ENCODE measurements around the gene TATDN3. TPM values are rescaled to one million over a fixed set of nuclear protein-coding genes. Genes with fewer than 3 reads are reported as not detected.
"Not testable (repeated sequence)": the region's sequence is repeated elsewhere in the genome, so short reads cannot be mapped to it uniquely, and the experiment has no call there.

The TATDN3 gene, protein sequence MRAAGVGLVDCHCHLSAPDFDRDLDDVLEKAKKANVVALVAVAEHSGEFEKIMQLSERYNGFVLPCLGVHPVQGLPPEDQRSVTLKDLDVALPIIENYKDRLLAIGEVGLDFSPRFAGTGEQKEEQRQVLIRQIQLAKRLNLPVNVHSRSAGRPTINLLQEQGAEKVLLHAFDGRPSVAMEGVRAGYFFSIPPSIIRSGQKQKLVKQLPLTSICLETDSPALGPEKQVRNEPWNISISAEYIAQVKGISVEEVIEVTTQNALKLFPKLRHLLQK
- 10.7 TPM for polyA plus RNA-seq (2013, experiment 1 of 2; ENCODE audit: insufficient read length)
- polyA plus RNA-seq (2013, experiment 2 of 2; ENCODE audit: insufficient read length), result 11.6 TPM

DNA sequence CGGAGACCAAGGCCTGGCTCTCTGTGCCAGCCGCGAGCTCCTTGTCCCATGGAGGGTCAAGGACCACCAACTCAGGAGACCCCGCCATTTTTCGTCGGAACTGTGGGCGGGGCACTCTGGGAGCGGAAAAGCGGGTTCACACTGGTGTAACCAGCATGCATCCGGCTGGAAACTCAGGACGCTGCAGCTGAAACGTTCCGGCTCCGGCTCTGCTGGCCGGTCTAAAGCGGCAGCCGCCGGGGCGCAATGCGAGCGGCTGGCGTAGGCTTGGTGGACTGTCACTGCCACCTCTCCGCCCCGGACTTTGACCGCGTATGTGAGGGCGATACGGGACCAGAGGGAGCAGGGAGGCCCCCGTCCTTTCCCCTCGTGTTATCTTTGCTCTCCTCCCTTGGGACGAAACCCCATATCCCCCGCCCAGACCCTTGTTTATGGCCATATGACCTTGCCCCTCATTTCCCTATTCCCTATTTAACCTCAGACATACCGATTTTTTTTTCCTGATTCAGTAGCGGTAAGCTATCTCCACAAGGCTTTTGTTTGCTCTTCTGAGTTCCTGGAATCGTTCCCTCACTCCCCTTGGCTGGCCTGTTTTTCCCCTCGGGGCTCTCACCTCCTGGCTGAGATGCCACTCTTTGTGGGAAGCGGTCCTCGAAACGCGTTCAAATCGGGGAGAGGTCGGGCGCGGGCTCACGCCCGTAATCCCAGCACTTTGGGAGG is at the start of gene TATDN3, which contains the start of gene NSL1:
TSS of gene TATDN3 (plus strand) at position 219 of the 720 bp plus-strand sequence. CDS start at position 247, 28 bp downstream.
TSS of gene NSL1 (minus strand) at position 102 of the 720 bp plus-strand sequence. CDS start at position 88, 14 bp downstream.
- DNase-seq, result peak; percentile 91

DNA sequence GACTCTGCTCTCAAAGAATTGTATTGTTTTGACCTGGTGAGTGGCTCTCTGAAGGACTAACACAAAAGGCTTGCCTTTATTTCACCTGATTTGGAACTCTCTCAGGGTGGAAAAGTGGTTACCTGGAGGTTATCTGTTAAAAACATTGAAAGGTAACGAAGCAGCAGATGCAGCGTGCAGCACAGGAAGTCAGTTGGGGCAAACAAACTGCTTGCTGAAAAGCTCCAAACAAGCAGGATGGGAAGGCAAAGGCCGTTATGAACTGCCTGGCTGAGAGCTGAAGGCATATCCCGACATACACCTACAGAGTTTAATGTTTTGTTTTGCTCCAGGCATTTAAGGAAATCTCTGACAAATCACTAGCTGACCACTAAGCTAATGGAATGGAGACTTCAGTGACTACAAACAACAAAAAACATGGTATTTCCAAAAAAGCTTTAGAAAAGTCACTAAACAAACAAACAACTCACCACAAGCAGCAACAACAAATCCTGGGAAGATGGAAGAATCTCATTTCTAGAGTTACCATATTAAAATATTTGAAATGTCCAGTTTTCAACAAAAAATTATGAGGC is 47.7 kb upstream of the TATDN3 start:
- no peak for DNase-seq

DNA sequence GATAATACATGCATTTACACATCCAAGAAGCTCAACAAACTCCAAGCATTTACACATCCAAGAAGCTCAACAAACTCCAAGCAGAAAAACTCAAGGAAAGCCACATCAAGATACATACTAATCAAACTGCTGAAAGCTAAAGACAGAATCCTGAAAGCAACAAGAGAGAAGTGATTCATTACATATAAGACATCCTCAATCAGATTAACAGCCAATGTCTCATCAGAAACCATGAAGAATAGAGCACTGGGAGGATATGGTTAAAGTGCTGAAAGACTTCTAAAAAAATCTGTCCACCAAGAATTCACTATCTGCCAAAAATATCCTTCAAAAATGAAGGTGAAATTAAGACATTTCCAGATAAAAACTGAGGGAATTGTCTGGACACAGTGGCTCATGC is 46.4 kb upstream of the TATDN3 start:
- no peak for DNase-seq

DNA sequence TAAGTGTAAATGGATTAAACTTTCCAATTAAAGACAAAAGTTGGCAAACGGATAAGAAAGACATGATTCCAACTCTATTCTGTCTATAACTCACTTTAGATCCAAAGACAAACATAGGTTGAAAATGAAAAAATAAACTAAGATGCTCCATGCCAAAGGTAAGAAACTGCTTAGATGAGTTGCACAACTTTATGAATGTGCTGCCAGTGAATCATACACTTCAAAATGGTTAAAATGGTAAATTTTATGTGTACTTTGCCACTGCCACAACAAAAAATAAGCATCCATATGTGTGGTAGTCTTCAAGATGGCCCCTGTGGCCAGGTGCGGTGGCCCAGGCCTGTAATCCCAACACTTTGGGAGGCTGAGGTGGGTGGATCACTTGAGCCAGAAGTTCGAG is 45.1 kb upstream of the TATDN3 start:
- no peak for DNase-seq

- DNase-seq, result peak; percentile 82
Measured at GRCh38 chr1:212749821-212750535, 41.7 kb upstream of the TATDN3 start.

DNA sequence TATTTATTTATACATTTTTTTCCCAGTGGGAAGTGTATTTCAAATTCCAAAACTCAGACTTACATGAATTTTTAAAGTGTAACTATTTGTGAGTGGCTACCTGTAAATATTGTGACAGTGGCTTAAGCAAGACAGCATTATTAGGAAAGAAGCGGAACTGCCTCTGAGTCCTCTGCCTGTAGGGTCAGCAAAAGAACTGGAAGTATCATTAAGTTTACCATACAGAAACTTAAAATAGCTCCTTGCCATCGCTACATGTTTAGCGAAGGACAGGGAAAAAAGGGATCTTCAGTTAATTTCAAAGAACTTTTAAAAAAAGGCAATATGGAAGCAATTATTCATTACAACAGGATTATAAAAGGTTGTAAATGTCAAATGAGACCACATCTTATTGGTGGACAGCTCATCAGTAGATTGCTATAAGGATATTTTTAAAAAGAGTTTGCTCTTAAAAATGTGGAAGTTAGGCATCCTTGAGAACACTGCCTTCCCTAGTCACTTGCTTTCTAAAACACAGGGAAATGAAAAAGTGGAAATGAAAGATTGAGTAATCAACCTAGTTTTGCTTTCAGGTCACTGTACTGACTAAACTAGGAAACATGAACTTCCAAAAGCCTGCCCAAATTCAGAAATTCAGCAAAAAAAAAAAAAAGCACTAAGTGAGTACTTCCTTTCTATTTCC is 39.3 kb upstream of the TATDN3 start:
- peak; percentile 9 for DNase-seq

DNA sequence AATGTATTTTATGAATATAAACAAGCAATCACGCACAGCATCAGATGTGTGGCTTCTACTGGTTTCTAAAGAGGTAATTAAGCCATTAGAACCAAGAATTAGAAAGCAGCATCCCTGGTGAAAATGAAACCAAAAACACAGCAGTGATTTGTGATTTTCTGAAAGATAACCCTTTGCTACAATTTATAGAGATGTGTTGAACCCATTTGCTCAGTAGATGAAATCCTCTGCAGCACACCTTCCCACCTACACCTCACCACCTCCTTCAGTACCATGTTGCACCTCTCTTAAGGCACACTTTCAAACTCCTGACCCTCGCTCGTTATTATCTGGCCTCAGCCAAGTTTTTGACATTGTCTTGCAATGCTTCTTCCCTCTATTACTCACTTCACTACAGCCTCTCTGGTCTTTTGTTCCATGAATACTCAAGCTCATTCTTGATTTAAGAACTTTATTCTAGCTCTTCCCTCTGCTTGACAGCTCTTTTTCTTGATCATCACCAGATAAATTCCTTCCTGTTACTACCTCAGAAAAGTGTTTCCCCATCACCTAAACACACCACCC is 38.7 kb upstream of the TATDN3 start:
- no peak for DNase-seq

- no peak for DNase-seq
Measured at GRCh38 chr1:212753749-212754148, 37.9 kb upstream of the TATDN3 start.

GRCh38 chr1:212754193-212754592 is 37.5 kb upstream of the TATDN3 start:
- no peak for DNase-seq

DNA sequence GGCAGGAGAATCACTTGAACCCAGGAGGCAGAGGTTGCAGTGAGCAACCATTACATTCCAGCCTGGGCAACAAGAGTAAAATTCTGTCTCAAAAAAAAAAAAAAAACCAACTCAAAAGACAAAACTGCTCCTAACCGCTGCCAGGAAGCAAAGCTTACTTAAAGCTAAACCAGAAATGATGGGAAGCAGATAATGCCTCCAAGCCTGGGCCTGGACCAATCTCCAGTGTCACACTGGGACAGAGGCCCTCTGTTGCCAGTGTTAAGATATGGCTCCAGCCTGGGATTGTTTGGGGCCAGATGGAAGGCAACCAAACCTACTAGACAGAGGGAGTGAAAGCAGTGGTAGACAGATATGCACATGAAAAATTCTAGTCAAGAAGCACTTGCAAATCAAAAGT is 37.0 kb upstream of the TATDN3 start:
- no peak for DNase-seq

GRCh38 chr1:212759683-212760082 is 32.0 kb upstream of the TATDN3 start:
- DNase-seq, result no peak

DNA sequence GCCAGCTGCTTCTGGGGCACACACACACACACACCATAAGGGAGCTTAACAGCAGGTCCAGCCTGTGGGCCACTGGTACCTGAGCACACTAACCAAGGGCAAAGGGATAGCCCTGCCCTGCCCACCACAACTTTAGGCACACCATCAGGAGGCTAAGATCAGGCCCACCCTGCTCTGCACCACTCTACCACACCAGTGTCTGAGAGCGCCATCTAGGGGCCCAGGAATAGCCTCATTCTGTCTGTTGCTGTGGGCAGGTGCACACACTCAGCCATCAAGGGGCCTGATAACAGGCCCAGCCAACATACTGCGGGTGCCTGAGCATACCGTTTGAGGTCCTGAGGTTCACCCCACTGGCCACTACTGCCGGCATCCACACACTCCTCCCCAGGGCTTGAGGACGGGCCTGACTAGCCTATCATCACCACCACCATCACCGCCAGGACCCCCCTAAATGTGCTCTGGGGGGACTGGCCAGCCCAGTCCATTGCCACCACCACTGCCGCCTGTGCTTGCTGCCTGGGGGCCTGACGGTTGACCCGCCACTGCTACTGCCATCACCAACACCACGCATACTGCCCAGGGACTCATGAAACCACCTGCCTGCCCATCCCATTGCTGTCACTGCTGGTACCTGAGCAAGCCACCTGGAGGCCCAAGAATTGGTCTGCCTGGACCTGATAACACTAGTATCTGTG is 31.4 kb upstream of the TATDN3 start:
- DNase-seq, result no peak

GRCh38 chr1:212762234-212762633 is 29.5 kb upstream of the TATDN3 start:
- no peak for DNase-seq

DNA sequence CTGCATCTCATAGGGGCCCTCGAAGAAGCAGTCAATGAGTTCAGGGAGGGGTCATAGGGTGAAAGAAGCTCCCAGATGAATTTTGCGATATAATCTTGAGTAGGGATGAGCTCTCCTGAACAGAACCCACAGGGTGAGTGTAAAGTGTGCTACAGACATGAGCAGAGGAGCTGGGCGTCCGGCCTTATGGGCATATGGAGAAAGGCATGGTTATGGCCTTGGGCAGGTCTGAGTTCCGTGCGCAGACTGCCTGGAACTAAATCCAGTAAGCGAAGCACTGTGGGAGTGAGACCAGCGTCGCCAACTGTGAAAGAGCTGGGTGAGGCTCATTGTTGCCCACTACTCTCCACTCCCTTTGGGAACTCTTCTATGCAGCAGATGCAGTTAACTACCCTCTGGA is 28.9 kb upstream of the TATDN3 start:
- no peak for DNase-seq

DNA sequence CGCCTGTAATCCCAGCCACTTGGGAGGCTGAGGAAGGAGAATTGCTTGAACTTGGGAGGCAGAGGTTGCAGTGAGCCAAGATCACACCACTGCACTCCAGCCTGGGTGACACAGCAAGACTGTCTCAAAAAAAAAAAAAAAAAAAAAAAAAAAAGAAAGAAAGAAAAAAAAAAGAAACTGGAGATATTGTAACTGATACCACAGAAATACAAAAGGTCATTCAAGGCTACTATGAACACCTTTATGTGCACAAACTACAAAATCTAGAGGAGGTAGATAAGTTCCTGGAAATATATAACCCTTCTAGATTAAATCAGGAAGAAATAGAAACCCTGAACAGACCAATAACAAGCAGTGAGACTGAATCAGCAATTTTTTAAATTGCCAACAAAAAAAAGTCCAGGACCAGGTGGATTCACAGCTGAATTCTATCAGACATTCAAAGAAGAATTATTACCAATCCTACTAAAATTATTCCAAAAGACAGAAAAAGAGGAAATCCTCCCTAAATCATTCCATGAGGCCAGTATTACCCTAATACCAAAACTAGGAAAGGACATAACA is 26.9 kb upstream of the TATDN3 start:
- not testable (repeated sequence) for DNase-seq

GRCh38 chr1:212766825-212767224 is 24.9 kb upstream of the TATDN3 start:
- DNase-seq, result not testable (repeated sequence)

GRCh38 chr1:212769459-212770167 is 22.1 kb upstream of the TATDN3 start:
- DNase-seq, result no peak

DNA sequence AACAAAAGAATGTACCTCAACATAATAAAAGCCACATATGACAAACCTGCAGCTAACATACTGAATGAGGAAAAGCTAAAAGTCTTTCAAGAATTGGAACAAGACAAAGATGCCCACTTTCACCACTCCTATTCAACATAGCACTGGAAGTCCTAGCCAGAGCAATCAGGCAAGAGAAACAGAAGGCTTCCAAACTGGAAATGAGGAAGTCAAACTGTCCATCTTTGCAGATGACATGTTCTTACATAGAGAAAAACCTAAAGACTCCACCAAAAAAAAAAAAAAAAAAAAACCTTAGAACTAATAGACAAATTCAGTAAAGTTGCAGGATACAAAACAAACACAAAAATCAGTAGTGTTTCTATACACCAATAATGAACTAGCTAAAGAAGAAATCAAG is 20.4 kb upstream of the TATDN3 start:
- no peak for DNase-seq

- no peak for DNase-seq
Measured at GRCh38 chr1:212773011-212773410, 18.7 kb upstream of the TATDN3 start.

DNA sequence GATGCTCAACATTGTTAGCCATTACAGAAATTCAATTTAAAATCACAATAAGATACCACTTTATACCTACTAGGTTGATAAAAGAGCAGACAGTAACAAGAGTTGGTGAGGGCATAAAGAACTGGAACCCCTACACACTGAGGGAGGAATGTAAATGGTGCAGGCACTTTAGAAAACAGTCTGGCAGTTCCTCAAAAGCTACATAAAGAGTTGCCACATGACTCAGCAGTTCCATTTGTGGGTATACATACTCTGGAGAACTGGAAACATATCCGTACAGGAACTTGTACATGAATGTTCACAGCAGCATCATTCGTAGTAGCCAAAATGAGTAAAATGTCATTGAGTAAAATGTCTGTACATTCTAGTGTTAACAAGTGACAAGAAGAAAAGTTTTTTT is 17.1 kb upstream of the TATDN3 start:
- DNase-seq, result peak; percentile 28

Data from fibroblast of skin of abdomen (primary cell).